Measurements from ENCODE around the gene PSENEN. TPM values are rescaled to one million over a fixed set of nuclear protein-coding genes. Genes with fewer than 3 reads are reported as not detected.

PSENEN gene
- total RNA-seq, 1 experiment from 2014 or later: 69.7 TPM

GRCh38 chr19:35736913-35737886 is 8.3 kb upstream of the PSENEN start:
- H3K9ac ChIP-seq (ENCODE audit: extremely low read depth, insufficient read length, low read length): no peak overlapping the region
- TF ChIP-seq, protein P1, sequence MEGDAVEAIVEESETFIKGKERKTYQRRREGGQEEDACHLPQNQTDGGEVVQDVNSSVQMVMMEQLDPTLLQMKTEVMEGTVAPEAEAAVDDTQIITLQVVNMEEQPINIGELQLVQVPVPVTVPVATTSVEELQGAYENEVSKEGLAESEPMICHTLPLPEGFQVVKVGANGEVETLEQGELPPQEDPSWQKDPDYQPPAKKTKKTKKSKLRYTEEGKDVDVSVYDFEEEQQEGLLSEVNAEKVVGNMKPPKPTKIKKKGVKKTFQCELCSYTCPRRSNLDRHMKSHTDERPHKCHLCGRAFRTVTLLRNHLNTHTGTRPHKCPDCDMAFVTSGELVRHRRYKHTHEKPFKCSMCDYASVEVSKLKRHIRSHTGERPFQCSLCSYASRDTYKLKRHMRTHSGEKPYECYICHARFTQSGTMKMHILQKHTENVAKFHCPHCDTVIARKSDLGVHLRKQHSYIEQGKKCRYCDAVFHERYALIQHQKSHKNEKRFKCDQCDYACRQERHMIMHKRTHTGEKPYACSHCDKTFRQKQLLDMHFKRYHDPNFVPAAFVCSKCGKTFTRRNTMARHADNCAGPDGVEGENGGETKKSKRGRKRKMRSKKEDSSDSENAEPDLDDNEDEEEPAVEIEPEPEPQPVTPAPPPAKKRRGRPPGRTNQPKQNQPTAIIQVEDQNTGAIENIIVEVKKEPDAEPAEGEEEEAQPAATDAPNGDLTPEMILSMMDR (conservative IDR thresholded peaks at IDR 0.05): peak; percentile 32; the same call in 1 of the 3 replicates
- H4K8ac ChIP-seq (replicated peaks; ENCODE audit: insufficient read length, low read depth, low read length): no peak overlapping the region
- H2AK5ac ChIP-seq (ENCODE audit: insufficient read length, low read length): no peak overlapping the region
- Mint-ChIP-seq H3K36me3 (ENCODE audit: insufficient read depth in 1 of 3, low read depth in 3 of 3) (peaks cover 34 to 52% (median 51%) of the 10 kb centered on the region in 3 experiments; a peak in 6 of 7 replicates), H3K9me3 (no peaks in the 10 kb centered on the region), H3K4me1 (peaks cover 6 to 8% of the 10 kb centered on the region in 2 experiments), H3K27ac (no peak overlapping the region; a peak in 1 of 7 replicates), H3K27me3 (ENCODE audit: low read depth) (no peaks in the 10 kb centered on the region), H3K4me3 (no peak overlapping the region)
- H3K23ac ChIP-seq (ENCODE audit: insufficient read length, low read depth, low read length): no peak overlapping the region
- no peaks in the 10 kb centered on the region for H3K27me3 ChIP-seq (ENCODE audit: insufficient read depth, low read length)
- no peak overlapping the region for H3K18ac ChIP-seq (ENCODE audit: insufficient read length, low read depth, low read length)
- no peaks in the 10 kb centered on the region for H3K4me1 ChIP-seq (ENCODE audit: insufficient read depth, low read length)
- DNase-seq: no peak
- no peak overlapping the region for H2BK15ac ChIP-seq (ENCODE audit: low read depth, low read length)
- H3K23me2 ChIP-seq (ENCODE audit: insufficient read length, low read depth, low read length, poor library complexity, severe bottlenecking): peaks cover 6% of the 10 kb centered on the region
- no peaks in the 10 kb centered on the region for H3K79me1 ChIP-seq (ENCODE audit: insufficient read depth, low read depth, low read length, poor library complexity, severe bottlenecking)
- H4K91ac ChIP-seq (ENCODE audit: insufficient read length, low read depth, low read length): no peak overlapping the region
- no peak overlapping the region for H3K4me2 ChIP-seq (ENCODE audit: insufficient read depth, insufficient read length, low read length)
- no peak overlapping the region for H2BK120ac ChIP-seq (ENCODE audit: low read depth, low read length, poor library complexity, severe bottlenecking)
- H2BK12ac ChIP-seq (ENCODE audit: insufficient read length, low read depth, low read length): no peak overlapping the region
- no peak overlapping the region for H3K14ac ChIP-seq (ENCODE audit: insufficient read depth, low read length)
- no peaks in the 10 kb centered on the region for H3K79me2 ChIP-seq (ENCODE audit: insufficient read depth, low read length)
- H3K27ac ChIP-seq (ENCODE audit: insufficient read length, low read depth, low read length): no peak overlapping the region
- WGBS (ENCODE audit: extremely low coverage, insufficient read length, low lambda C conversion rate): no CpG with 5 or more reads among the region's 22 CpGs
- H3K56ac ChIP-seq (ENCODE audit: insufficient read length, low read depth, low read length): no peak overlapping the region
- no peak overlapping the region for H2BK5ac ChIP-seq (ENCODE audit: insufficient read length, low read length)
- H4K5ac ChIP-seq (ENCODE audit: insufficient read length, low read depth, low read length): no peak overlapping the region
- H3T11ph ChIP-seq (ENCODE audit: low read length): no peak overlapping the region
- H3K9me3 ChIP-seq (ENCODE audit: control insufficient read depth, low read depth, low read length): no peaks in the 10 kb centered on the region
- no peak overlapping the region for H2AFZ ChIP-seq (ENCODE audit: low read length)
- no peak overlapping the region for H2BK20ac ChIP-seq (ENCODE audit: low read depth, low read length, poor library complexity, severe bottlenecking)
- H4K20me1 ChIP-seq (ENCODE audit: control insufficient read depth, insufficient read depth, insufficient read length): no peaks in the 10 kb centered on the region
- no peak overlapping the region for H3K4ac ChIP-seq (ENCODE audit: low read depth, low read length)
